Subcutaneous adipose tissue (tissue), 4 donors: ENCODE data around the gene LPAR6. TPM values are rescaled to one million over a fixed set of nuclear protein-coding genes. Genes with fewer than 3 reads are reported as not detected.

ENCODE experiments used
- total RNA-seq, 4 donors: library from RNA; depleted of rRNA; stranded (reverse); fragments of >200 nt; gene quantifications; one replicate each; pipeline ENCODE4 v1.1.0, GENCODE V29; 2016
- TF ChIP-seq, protein P1 (sequence below): fragments of 450-650 bp; IDR thresholded peaks from one replicate; pipeline ENCODE4 v1.5.1; 2016; ENCODE audit warnings: low read depth, mild to moderate bottlenecking, control low read depth, antibody characterized with exemption, moderate library complexity

Gene LPAR6
- total RNA-seq, 4 donors from 2014 or later = 25.5 to 52.9 (median 48.4) TPM

DNA sequence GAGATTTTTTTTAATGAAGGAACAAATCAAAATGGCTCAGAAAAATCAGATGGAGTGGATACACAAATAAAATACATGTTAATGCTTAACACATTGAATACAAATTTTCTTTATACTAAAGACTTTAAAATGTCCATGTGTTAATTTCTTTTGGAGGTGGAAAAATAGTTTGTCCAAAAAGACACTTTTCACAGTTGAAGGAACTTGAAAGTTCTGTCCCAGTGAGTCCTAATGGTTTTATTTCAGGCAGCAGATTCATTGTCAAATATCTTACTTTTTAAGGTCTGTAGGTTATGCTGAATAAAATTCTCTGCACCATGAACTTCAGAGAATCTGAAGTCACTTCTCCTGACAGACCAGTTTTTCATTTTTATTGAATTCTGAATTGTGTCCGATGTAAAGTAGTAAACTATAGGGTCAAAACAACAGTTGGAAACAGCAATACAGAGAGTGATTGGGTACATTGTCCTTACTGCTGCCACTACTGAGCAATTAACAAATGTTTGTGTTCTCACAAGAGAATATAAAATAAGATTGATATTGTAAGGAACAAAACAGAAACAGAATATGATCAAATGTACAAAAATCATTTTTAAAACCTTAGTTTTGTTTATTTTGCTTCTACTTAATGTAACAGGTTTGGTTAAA is 1.6 kb downstream of the LPAR6 start:
- TF ChIP-seq, protein P1, sequence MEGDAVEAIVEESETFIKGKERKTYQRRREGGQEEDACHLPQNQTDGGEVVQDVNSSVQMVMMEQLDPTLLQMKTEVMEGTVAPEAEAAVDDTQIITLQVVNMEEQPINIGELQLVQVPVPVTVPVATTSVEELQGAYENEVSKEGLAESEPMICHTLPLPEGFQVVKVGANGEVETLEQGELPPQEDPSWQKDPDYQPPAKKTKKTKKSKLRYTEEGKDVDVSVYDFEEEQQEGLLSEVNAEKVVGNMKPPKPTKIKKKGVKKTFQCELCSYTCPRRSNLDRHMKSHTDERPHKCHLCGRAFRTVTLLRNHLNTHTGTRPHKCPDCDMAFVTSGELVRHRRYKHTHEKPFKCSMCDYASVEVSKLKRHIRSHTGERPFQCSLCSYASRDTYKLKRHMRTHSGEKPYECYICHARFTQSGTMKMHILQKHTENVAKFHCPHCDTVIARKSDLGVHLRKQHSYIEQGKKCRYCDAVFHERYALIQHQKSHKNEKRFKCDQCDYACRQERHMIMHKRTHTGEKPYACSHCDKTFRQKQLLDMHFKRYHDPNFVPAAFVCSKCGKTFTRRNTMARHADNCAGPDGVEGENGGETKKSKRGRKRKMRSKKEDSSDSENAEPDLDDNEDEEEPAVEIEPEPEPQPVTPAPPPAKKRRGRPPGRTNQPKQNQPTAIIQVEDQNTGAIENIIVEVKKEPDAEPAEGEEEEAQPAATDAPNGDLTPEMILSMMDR = no peak

DNA sequence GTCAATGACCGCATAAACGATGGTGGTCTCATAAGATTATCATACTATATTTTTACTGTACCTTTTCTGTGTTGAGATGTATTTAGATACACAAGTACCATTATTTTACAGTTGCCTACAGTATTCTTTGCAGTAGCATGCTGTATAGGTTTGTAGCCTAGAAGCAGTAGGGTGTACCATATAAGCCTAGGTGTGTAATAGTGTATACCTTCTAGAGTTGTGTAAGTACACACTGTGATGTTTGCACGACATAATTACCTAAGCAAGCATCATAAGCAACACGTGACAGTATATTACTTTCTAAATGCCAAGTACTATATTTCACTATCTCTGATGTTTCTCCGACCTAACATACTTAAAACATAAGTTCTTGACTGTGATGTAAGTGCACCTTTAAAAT is 2.7 kb downstream of the LPAR6 start:
- TF ChIP-seq, protein P1 = no peak

- TF ChIP-seq, protein P1 = no peak
These were observed 7.0 kb downstream of the LPAR6 start for GRCh38 chr13:48405875-48406274.

- TF ChIP-seq, protein P1 = no peak
These were observed 8.0 kb downstream of the LPAR6 start for GRCh38 chr13:48404952-48405351.

GRCh38 chr13:48403913-48404312 is 9.0 kb downstream of the LPAR6 start:
- TF ChIP-seq, protein P1 = no peak

- TF ChIP-seq, protein P1 = no peak
These were observed 9.7 kb downstream of the LPAR6 start for GRCh38 chr13:48403151-48403631.

- TF ChIP-seq, protein P1 = no peak
These were observed 10.5 kb downstream of the LPAR6 start for GRCh38 chr13:48402325-48402932.
